GM19025 (cell line): ENCODE measurements around the gene MKNK2.

Experiments
- ATAC-seq: cut with Tn5 transposase; IDR thresholded peaks from one replicate; pipeline ENCODE4 v1.9.1; 2021; ENCODE audit warnings: mild to moderate bottlenecking, low read depth, moderate library complexity; ENCODE audit not compliant: unreplicated experiment

Gene MKNK2

GRCh38 chr19:2080336-2080988 lies 29.4 kb upstream of the MKNK2 start:
- no peak for ATAC-seq

GRCh38 chr19:2079865-2080301 lies 28.8 kb upstream of the MKNK2 start:
- no peak for ATAC-seq

GRCh38 chr19:2079076-2079864 lies 28.2 kb upstream of the MKNK2 start:
- no peak for ATAC-seq

GRCh38 chr19:2077833-2078619 lies 27.0 kb upstream of the MKNK2 start:
- no peak for ATAC-seq

- ATAC-seq, result no peak
These were observed 26.4 kb upstream of the MKNK2 start for GRCh38 chr19:2077398-2077797.

- ATAC-seq, result no peak
These were observed 25.5 kb upstream of the MKNK2 start for GRCh38 chr19:2076526-2076944.

- no peak for ATAC-seq
These were observed 21.9 kb upstream of the MKNK2 start for GRCh38 chr19:2072757-2073551.

GRCh38 chr19:2070986-2071673 lies 20.1 kb upstream of the MKNK2 start:
- no peak for ATAC-seq

GRCh38 chr19:2070436-2070827 lies 19.4 kb upstream of the MKNK2 start:
- ATAC-seq, result no peak

- ATAC-seq, result no peak
These were observed 13.9 kb upstream of the MKNK2 start for GRCh38 chr19:2064788-2065524.

- ATAC-seq, result no peak
These were observed 13.3 kb upstream of the MKNK2 start for GRCh38 chr19:2064395-2064787.

- ATAC-seq, result no peak
These were observed 12.8 kb upstream of the MKNK2 start for GRCh38 chr19:2063824-2064223.

GRCh38 chr19:2062770-2063169 lies 11.7 kb upstream of the MKNK2 start:
- no peak for ATAC-seq

- ATAC-seq, result no peak
These were observed 11.3 kb upstream of the MKNK2 start for GRCh38 chr19:2062389-2062729.

- ATAC-seq, result peak; percentile 80
These were observed 10.7 kb upstream of the MKNK2 start for GRCh38 chr19:2061495-2062388.

GRCh38 chr19:2060884-2061494 lies 9.9 kb upstream of the MKNK2 start:
- peak; percentile 29 for ATAC-seq

GRCh38 chr19:2059422-2060201 lies 8.6 kb upstream of the MKNK2 start:
- no peak for ATAC-seq
